WTC11 (cell line): ENCODE measurements around the gene COL19A1. TPM values are rescaled to one million over a fixed set of nuclear protein-coding genes. Genes with fewer than 3 reads are reported as not detected.

ENCODE experiments used
- ATAC-seq: fragments of 200-7000 bp; cut with Tn5 transposase; 2 replicates; pipeline ENCODE4 v1.10.0; 2021; ENCODE audit warnings: mild to moderate bottlenecking, moderate library complexity
- CTCF ChIA-PET: fragments of 300-600 bp; sonication (Branson Sonifier 250); formaldehyde crosslinking; loops from one replicate; lab custom pipeline; 2021; ENCODE audit warnings: antibody characterized with exemption; lab: Charles Lee
- POLR2A ChIA-PET: fragments of 350-600 bp; sonication (Branson Sonifier 250); formaldehyde crosslinking; loops from one replicate; lab custom pipeline; 2021; ENCODE audit warnings: antibody characterized with exemption; lab: Charles Lee
- DNase-seq: peaks from one replicate; pipeline ENCODE4 v3.0.0; 2021; ENCODE audit warnings: low spot score
- H3K27ac Mint-ChIP-seq: 2 replicates; pipeline ENCODE4 v1.8.0; 2021; ENCODE audit warnings: mixed read lengths
- H3K27me3 Mint-ChIP-seq: 2 replicates; pipeline ENCODE4 v1.8.0; 2021; ENCODE audit warnings: low read depth, mild to moderate bottlenecking, moderate library complexity, mixed read lengths
- H3K36me3 Mint-ChIP-seq: 2 replicates; pipeline ENCODE4 v1.8.0; 2021; ENCODE audit warnings: mixed read lengths
- H3K4me1 Mint-ChIP-seq: 2 replicates; pipeline ENCODE4 v1.8.0; 2022; ENCODE audit warnings: mixed read lengths
- H3K4me3 Mint-ChIP-seq: 2 replicates; pipeline ENCODE4 v1.8.0; 2021; ENCODE audit warnings: mild to moderate bottlenecking, moderate library complexity, mixed read lengths
- H3K9me3 Mint-ChIP-seq: 2 replicates; pipeline ENCODE4 v1.8.0; 2021; ENCODE audit warnings: mixed read lengths
- CBFB ChIP-seq: sonication (generic); formaldehyde crosslinking; IDR thresholded peaks from 2 replicates; pipeline ENCODE4 v1.8.1; 2022; ENCODE audit warnings: mild to moderate bottlenecking, low read depth, missing genetic modification reagents
- E2F4 ChIP-seq: sonication (generic); formaldehyde crosslinking; IDR thresholded peaks from 2 replicates; pipeline ENCODE4 v1.8.1; 2022; ENCODE audit warnings: low read depth, mild to moderate bottlenecking, moderate library complexity, missing genetic modification reagents, borderline replicate concordance
- ESRRA ChIP-seq: sonication (generic); formaldehyde crosslinking; IDR thresholded peaks from 2 replicates; pipeline ENCODE4 v1.8.1; 2022; ENCODE audit warnings: mild to moderate bottlenecking, missing genetic modification reagents, borderline replicate concordance
- ETV6 ChIP-seq: sonication (generic); formaldehyde crosslinking; IDR thresholded peaks from 2 replicates; pipeline ENCODE4 v1.8.1; 2022; ENCODE audit warnings: mild to moderate bottlenecking, missing genetic modification reagents
- NFATC4 ChIP-seq: fragments of 250-450 bp; sonication (Bioruptor Pico); IDR thresholded peaks from 2 replicates; pipeline ENCODE4 v1.9.0; 2021; ENCODE audit warnings: mild to moderate bottlenecking
- NFE2L1 ChIP-seq: sonication (generic); formaldehyde crosslinking; IDR thresholded peaks from 2 replicates; pipeline ENCODE4 v1.8.1; 2023; ENCODE audit warnings: missing genetic modification reagents
- OVOL2 ChIP-seq: fragments of 250-450 bp; sonication (Bioruptor Pico); IDR thresholded peaks from 2 replicates; pipeline ENCODE4 v1.9.0; 2021; ENCODE audit warnings: mild to moderate bottlenecking, borderline replicate concordance
- PREB ChIP-seq: sonication (generic); formaldehyde crosslinking; IDR thresholded peaks from 2 replicates; pipeline ENCODE4 v1.8.1; 2022; ENCODE audit warnings: mild to moderate bottlenecking, missing genetic modification reagents, moderate library complexity, borderline replicate concordance
- TP53 ChIP-seq: sonication (generic); formaldehyde crosslinking; IDR thresholded peaks from 2 replicates; pipeline ENCODE4 v1.8.1; 2023; ENCODE audit warnings: mild to moderate bottlenecking, missing genetic modification reagents
- ZBTB21 ChIP-seq: sonication (generic); formaldehyde crosslinking; IDR thresholded peaks from 2 replicates; pipeline ENCODE4 v1.8.1; 2023; ENCODE audit warnings: mild to moderate bottlenecking, missing genetic modification reagents, borderline replicate concordance
- ZMAT4 ChIP-seq: fragments of 250-450 bp; sonication (Bioruptor Pico); IDR thresholded peaks from 2 replicates; pipeline ENCODE4 v1.9.0; 2021; ENCODE audit warnings: mild to moderate bottlenecking
- ZNF317 ChIP-seq: sonication (generic); formaldehyde crosslinking; IDR thresholded peaks from 2 replicates; pipeline ENCODE4 v1.8.1; 2023; ENCODE audit warnings: low read depth, mild to moderate bottlenecking, moderate library complexity, missing genetic modification reagents, borderline replicate concordance
- ZNF416 ChIP-seq: fragments of 250-450 bp; sonication (Bioruptor Pico); IDR thresholded peaks from 2 replicates; pipeline ENCODE4 v1.9.0; 2021; ENCODE audit warnings: mild to moderate bottlenecking, inconsistent platforms
- ZNF423 ChIP-seq: fragments of 250-450 bp; sonication (Bioruptor Pico); IDR thresholded peaks from 2 replicates; pipeline ENCODE4 v2.1.2; 2022; ENCODE audit warnings: mild to moderate bottlenecking, moderate library complexity
- ZNF425 ChIP-seq: fragments of 250-450 bp; sonication (Bioruptor Pico); conservative IDR thresholded peaks from 2 replicates; pipeline ENCODE4 v1.9.0; 2021; ENCODE audit warnings: mild to moderate bottlenecking
- ZSCAN18 ChIP-seq: fragments of 250-450 bp; sonication (Bioruptor Pico); IDR thresholded peaks from 2 replicates; pipeline ENCODE4 v2.1.2; 2022; ENCODE audit warnings: mild to moderate bottlenecking, moderate library complexity
- total RNA-seq: library from RNA; stranded (reverse); gene quantifications from 3 replicates; pipeline ENCODE4 v1.2.3, GENCODE V29; 2021
- TF ChIP-seq, protein P1 (sequence below): sonication (generic); formaldehyde crosslinking; IDR thresholded peaks from 2 replicates; pipeline ENCODE4 v1.8.1; 2023; ENCODE audit warnings: mild to moderate bottlenecking, moderate library complexity, missing genetic modification reagents
- TF ChIP-seq, protein P2 (sequence below): sonication (generic); formaldehyde crosslinking; conservative IDR thresholded peaks from 2 replicates; pipeline ENCODE4 v1.8.1; 2022; ENCODE audit warnings: mild to moderate bottlenecking, missing genetic modification reagents
- TF ChIP-seq, protein P3 (sequence below): sonication (generic); formaldehyde crosslinking; IDR thresholded peaks from 2 replicates; pipeline ENCODE4 v1.8.0; 2022; ENCODE audit warnings: missing genetic modification reagents

The COL19A1 gene
- total RNA-seq, 1 experiment from 2014 or later: not detected

- TF ChIP-seq ZSCAN18 (CRISPR knock-in tag) (no peak), ZNF425 (CRISPR knock-in tag) (no peak)
- TF ChIP-seq, protein P1, sequence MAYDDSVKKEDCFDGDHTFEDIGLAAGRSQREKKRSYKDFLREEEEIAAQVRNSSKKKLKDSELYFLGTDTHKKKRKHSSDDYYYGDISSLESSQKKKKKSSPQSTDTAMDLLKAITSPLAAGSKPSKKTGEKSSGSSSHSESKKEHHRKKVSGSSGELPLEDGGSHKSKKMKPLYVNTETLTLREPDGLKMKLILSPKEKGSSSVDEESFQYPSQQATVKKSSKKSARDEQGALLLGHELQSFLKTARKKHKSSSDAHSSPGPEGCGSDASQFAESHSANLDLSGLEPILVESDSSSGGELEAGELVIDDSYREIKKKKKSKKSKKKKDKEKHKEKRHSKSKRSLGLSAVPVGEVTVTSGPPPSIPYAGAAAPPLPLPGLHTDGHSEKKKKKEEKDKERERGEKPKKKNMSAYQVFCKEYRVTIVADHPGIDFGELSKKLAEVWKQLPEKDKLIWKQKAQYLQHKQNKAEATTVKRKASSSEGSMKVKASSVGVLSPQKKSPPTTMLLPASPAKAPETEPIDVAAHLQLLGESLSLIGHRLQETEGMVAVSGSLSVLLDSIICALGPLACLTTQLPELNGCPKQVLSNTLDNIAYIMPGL (CRISPR knock-in tag): no peak
Observed at GRCh38 chr6:70119218-70119835, 253.0 kb downstream of the COL19A1 start (continued).

DNA sequence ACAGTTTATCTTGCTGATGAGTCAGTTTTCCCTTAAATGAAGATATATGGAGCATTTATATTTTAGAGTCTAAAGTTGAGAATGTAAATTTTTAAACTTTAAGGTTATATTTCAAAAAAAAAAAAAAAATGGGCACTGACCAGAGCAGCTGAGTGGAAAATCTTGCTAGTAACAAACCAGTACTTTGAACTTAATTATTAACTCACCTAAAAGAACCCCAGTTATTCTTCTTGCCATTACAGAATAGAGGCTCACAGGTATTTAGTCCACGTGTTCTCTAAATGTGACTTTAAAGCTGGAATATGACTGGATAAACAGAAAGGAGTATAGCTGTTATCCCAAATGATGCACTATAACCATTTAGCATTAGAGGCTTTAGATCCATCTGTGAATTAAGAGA is 258.1 kb downstream of the COL19A1 start:
- ChIA-PET CTCF (interaction anchor here (1.2 kb wide), 1 partner anchor 18 kb away, joined by 3 read pairs; no protein-coding TSS in a partner anchor), POLR2A (no interaction called here)
- H3K27ac Mint-ChIP-seq: no peak overlapping the region
- no peaks in the 10 kb centered on the region for H3K36me3 Mint-ChIP-seq
- H3K4me1 Mint-ChIP-seq: no peaks in the 10 kb centered on the region
- H3K9me3 Mint-ChIP-seq: no peaks in the 10 kb centered on the region
- H3K4me3 Mint-ChIP-seq: no peak overlapping the region
- ATAC-seq (no peak), DNase-seq (no peak)
- H3K27me3 Mint-ChIP-seq: peaks cover under 1% of the 10 kb centered on the region; the same call in 1 of the 2 replicates
- no peak for TF ChIP-seq OVOL2
- TF ChIP-seq NFATC4 (CRISPR knock-in tag): no peak
- TF ChIP-seq ZNF317: no peak
- no peak for TF ChIP-seq CBFB (CRISPR knock-in tag)
- TF ChIP-seq ZNF423 (CRISPR knock-in tag): no peak
- TF ChIP-seq TP53 (CRISPR knock-in tag): no peak
- TF ChIP-seq ZNF416: no peak
- no peak for TF ChIP-seq ETV6
- no peak for TF ChIP-seq PREB
- TF ChIP-seq NFE2L1: no peak
- TF ChIP-seq, protein P2, sequence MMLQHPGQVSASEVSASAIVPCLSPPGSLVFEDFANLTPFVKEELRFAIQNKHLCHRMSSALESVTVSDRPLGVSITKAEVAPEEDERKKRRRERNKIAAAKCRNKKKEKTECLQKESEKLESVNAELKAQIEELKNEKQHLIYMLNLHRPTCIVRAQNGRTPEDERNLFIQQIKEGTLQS: no peak
- TF ChIP-seq E2F4: no peak
- no peak for TF ChIP-seq ZMAT4
- TF ChIP-seq, protein P3, sequence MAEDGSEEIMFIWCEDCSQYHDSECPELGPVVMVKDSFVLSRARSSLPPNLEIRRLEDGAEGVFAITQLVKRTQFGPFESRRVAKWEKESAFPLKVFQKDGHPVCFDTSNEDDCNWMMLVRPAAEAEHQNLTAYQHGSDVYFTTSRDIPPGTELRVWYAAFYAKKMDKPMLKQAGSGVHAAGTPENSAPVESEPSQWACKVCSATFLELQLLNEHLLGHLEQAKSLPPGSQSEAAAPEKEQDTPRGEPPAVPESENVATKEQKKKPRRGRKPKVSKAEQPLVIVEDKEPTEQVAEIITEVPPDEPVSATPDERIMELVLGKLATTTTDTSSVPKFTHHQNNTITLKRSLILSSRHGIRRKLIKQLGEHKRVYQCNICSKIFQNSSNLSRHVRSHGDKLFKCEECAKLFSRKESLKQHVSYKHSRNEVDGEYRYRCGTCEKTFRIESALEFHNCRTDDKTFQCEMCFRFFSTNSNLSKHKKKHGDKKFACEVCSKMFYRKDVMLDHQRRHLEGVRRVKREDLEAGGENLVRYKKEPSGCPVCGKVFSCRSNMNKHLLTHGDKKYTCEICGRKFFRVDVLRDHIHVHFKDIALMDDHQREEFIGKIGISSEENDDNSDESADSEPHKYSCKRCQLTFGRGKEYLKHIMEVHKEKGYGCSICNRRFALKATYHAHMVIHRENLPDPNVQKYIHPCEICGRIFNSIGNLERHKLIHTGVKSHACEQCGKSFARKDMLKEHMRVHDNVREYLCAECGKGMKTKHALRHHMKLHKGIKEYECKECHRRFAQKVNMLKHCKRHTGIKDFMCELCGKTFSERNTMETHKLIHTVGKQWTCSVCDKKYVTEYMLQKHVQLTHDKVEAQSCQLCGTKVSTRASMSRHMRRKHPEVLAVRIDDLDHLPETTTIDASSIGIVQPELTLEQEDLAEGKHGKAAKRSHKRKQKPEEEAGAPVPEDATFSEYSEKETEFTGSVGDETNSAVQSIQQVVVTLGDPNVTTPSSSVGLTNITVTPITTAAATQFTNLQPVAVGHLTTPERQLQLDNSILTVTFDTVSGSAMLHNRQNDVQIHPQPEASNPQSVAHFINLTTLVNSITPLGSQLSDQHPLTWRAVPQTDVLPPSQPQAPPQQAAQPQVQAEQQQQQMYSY (CRISPR knock-in tag): no peak
- TF ChIP-seq ZBTB21 (CRISPR knock-in tag): no peak
- no peak for TF ChIP-seq ESRRA
